ENCODE results near the gene TMEM176B. TPM values are rescaled to one million over a fixed set of nuclear protein-coding genes. Genes with fewer than 3 reads are reported as not detected.

The TMEM176B gene
- polyA plus RNA-seq, 3 donors = 30.6 to 1,279 (median 415) TPM

DNA sequence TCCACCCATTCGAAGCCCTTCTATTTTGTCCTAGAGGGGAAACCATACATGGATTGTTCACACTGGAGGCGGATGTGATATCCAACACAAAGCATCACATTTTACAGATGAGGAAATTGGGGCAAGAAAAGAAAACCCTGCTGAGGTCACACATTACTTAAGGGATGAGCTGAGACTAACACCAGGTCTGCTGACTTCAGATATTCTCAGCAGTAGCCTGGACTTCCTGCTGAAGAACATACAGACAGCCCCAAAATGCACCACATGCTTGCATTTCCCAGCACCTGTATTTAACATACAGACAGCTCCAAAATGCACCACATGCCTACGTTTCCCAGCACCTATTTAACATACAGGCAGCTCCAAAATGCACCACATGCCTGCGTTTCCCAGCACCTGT, 51.8 kb downstream of the TMEM176B start:
- intact Hi-C loops (cut with micrococcal nuclease) = no loop called here
- Histone ChIP-seq H3K4me3 (replicated peaks in 1 of 3; ENCODE audit: low read depth in 2 of 3, low read length in 3 of 3) (no peak overlapping the region), H3K79me2 (ENCODE audit: insufficient read depth, low read length) (no peaks in the 10 kb centered on the region), H4K20me1 (ENCODE audit: insufficient read depth, low read length) (peaks cover 21% of the 10 kb centered on the region), H3K9me3 (replicated peaks in 1 of 2; ENCODE audit: control insufficient read depth in 1 of 2, insufficient read depth in 1 of 2, low read length in 2 of 2) (no peaks in the 10 kb centered on the region), H2AFZ (ENCODE audit: insufficient read depth, low read depth, low read length, poor library complexity, severe bottlenecking) (no peak overlapping the region), H3K36me3 (replicated peaks in 1 of 2; ENCODE audit: control insufficient read depth in 1 of 2, insufficient read depth in 2 of 2, low read length in 2 of 2) (peaks cover 14 to 18% of the 10 kb centered on the region in 2 donors), H3K4me2 (replicated peaks; ENCODE audit: extremely low read depth, low read length, poor library complexity, severe bottlenecking) (no peak overlapping the region), H3K27me3 (ENCODE audit: control insufficient read depth in 2 of 2, insufficient read depth in 2 of 2, low read length in 2 of 2) (no peaks in the 10 kb centered on the region), H3K4me1 (ENCODE audit: control insufficient read depth in 1 of 2, insufficient read depth in 2 of 2, low read length in 2 of 2) (peaks cover 7 to 12% of the 10 kb centered on the region in 2 donors), H3K9ac (ENCODE audit: insufficient read depth, low read length, poor library complexity, severe bottlenecking) (no peak overlapping the region), H3K27ac (ENCODE audit: low read depth in 1 of 2, low read length in 2 of 2) (no peak overlapping the region)
- no peak overlapping the region for H3K27ac Mint-ChIP-seq
- WGBS (ENCODE audit: insufficient coverage) = no CpG with 5 or more reads among the region's 4 CpGs
- peaks cover 0 to 2% (median 0%) of the 10 kb centered on the region in 7 donors for H3K9me3 Mint-ChIP-seq
- H3K36me3 Mint-ChIP-seq = peaks cover 23 to 24% of the 10 kb centered on the region in 2 donors
- peaks cover 0 to 2% (median 1%) of the 10 kb centered on the region in 3 donors for H3K27me3 Mint-ChIP-seq (ENCODE audit: low read depth in 3 of 3)
- TF ChIP-seq, protein P1, sequence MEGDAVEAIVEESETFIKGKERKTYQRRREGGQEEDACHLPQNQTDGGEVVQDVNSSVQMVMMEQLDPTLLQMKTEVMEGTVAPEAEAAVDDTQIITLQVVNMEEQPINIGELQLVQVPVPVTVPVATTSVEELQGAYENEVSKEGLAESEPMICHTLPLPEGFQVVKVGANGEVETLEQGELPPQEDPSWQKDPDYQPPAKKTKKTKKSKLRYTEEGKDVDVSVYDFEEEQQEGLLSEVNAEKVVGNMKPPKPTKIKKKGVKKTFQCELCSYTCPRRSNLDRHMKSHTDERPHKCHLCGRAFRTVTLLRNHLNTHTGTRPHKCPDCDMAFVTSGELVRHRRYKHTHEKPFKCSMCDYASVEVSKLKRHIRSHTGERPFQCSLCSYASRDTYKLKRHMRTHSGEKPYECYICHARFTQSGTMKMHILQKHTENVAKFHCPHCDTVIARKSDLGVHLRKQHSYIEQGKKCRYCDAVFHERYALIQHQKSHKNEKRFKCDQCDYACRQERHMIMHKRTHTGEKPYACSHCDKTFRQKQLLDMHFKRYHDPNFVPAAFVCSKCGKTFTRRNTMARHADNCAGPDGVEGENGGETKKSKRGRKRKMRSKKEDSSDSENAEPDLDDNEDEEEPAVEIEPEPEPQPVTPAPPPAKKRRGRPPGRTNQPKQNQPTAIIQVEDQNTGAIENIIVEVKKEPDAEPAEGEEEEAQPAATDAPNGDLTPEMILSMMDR (IDR thresholded peaks at IDR 0.05) = no peak
- H3K4me3 Mint-ChIP-seq = no peak overlapping the region
- DNase-seq = no peak
- H3K4me1 Mint-ChIP-seq = peaks cover 27% of the 10 kb centered on the region

DNA sequence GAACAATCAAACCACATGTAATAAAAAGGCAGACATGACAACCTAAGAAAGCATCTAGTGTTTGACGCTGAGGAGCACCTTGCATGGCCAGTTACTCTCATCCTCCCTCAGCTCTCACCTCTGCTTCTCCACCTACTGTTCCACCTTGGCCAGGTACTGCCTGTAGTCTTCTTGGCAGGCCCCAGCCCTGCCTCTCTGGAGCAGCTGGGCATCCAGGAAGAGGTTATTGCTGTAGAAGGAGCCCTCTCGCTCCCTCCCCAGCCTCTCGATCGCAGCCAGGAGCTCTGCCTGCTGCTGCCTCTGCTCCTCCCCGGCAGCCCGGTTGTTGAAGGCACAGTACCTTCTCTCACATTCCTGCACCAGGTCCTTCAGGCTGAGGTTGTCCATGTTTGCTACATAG, 53.2 kb downstream of the TMEM176B start:
- H3K4me2 ChIP-seq (replicated peaks; ENCODE audit: extremely low read depth, low read length, poor library complexity, severe bottlenecking) = no peak overlapping the region
- no peaks in the 10 kb centered on the region for H3K79me2 ChIP-seq (ENCODE audit: insufficient read depth, low read length)
- TF ChIP-seq, protein P1 (IDR thresholded peaks at IDR 0.05) = no peak
- Mint-ChIP-seq H3K4me1 (peaks cover 30% of the 10 kb centered on the region), H3K4me3 (no peak overlapping the region), H3K27me3 (ENCODE audit: low read depth in 3 of 3) (peaks cover 0 to 3% (median 1%) of the 10 kb centered on the region in 3 donors), H3K27ac (peak overlapping the region in 1 of 7 donors; percentile 31), H3K9me3 (peaks cover 0 to 2% (median 0%) of the 10 kb centered on the region in 7 donors), H3K36me3 (peaks cover 37 to 38% of the 10 kb centered on the region in 2 donors)
- no peak overlapping the region for H2AFZ ChIP-seq (ENCODE audit: insufficient read depth, low read depth, low read length, poor library complexity, severe bottlenecking)
- H3K9me3 ChIP-seq (replicated peaks in 1 of 2; ENCODE audit: control insufficient read depth in 1 of 2, insufficient read depth in 1 of 2, low read length in 2 of 2) = no peaks in the 10 kb centered on the region
- no peak overlapping the region for H3K9ac ChIP-seq (ENCODE audit: insufficient read depth, low read length, poor library complexity, severe bottlenecking)
- peaks cover 29 to 32% of the 10 kb centered on the region in 2 donors for H3K36me3 ChIP-seq (replicated peaks in 1 of 2; ENCODE audit: control insufficient read depth in 1 of 2, insufficient read depth in 2 of 2, low read length in 2 of 2)
- peaks cover 0 to 5% of the 10 kb centered on the region in 2 donors for H3K4me1 ChIP-seq (ENCODE audit: control insufficient read depth in 1 of 2, insufficient read depth in 2 of 2, low read length in 2 of 2)
- no peak overlapping the region for H3K27ac ChIP-seq (ENCODE audit: low read depth in 1 of 2, low read length in 2 of 2)
- no peak for DNase-seq
- H3K27me3 ChIP-seq (ENCODE audit: control insufficient read depth in 2 of 2, insufficient read depth in 2 of 2, low read length in 2 of 2) = no peaks in the 10 kb centered on the region
- H3K4me3 ChIP-seq (replicated peaks in 1 of 3; ENCODE audit: low read depth in 2 of 3, low read length in 3 of 3) = no peak overlapping the region
- 100% methylated on average over 4 of the region's 6 CpGs for WGBS (ENCODE audit: insufficient coverage)
- peaks cover 36% of the 10 kb centered on the region for H4K20me1 ChIP-seq (ENCODE audit: insufficient read depth, low read length)
- intact Hi-C loops (cut with micrococcal nuclease) = no loop called here

Data from CD14-positive monocyte (primary cell).